NCI-H1417 (cell line): ENCODE measurements around the gene CRYGN.
A peak's percentile ranks its signal among the peaks of the same experiment; 100 is the strongest.

ENCODE experiments used
- DNase-seq, 3 experiments: peaks; one replicate each; lab custom pipeline; 2025; lab: John Stamatoyannopoulos, UW

CRYGN gene

DNA sequence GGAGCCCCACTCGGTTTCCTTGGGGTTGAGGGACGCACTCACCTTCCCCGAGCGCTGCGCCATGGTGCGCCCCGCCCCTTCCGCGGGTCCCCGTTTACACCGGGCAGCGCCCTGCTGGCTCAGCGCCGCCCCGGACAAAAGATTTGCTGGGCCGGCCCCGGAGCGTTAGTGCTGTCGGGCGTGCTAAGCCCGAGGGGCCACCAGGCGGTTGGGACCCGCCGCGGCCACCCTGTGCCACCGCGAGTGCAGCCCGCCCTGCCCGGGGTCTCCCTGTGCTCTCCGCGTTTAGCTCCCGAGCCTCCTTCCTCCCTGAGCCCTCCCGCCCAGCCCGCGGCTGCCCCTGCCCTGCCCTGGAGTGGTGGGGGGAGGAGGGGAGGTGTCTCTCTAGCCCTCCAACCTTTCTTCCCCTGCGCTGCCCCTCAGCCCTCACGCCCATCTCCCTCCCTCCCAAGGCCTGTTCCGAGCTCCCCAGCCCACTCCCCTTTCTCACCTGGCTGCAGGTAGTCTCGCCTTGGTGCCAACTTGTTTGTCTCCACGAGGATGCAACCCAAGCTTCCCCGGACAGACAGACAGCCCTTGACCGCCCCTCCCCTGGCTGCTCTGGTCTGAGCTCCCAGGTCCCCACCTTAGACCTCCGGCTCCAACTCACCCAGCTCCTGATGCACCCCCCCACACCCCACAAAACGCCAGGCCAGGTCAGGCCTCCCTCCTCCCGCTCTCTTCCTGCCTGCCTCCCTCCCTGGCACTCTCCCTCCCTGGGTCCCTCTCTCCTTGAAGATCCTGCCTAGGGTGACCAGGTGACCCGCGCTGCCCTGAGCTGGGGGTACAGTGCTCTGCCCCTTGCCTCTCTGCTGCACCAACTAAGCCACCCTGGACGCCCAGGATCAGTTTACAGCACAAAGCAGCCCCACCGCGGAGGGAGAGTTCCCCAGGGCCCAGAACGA lies at the start of gene CRYGN:
Gene CRYGN (minus strand): TSS at position 287 of the 944 bp plus-strand sequence. CDS start 224 bp downstream, at position 63.
- DNase-seq, result peak in 2 of 3 experiments; percentile 34 to 41

GRCh38 chr7:151489498-151489897 lies 49.6 kb upstream of the CRYGN start:
- DNase-seq, result no peak

GRCh38 chr7:151488096-151488495 lies 48.2 kb upstream of the CRYGN start:
- DNase-seq, result no peak

- no peak for DNase-seq
Measured at GRCh38 chr7:151487228-151487627, 47.3 kb upstream of the CRYGN start.

DNA sequence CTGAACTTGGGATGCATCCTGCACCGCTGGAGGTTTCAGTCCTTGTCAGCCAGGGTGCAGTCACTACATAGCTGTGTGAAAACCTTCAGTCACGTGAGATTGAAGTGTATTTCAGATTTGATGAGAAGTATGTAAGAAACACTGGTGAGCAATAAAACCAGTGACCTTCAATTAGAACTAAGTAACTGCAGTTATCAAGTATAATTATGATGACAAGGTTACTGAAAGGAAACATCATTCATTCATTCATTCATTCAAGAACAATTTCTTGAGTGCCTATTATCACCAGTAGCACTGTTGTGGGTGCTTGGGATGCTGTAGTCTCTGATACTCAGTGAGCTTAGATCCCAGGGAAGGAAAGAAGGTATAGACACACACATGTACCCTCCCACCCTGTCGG lies 46.1 kb upstream of the CRYGN start:
- no peak for DNase-seq

DNA sequence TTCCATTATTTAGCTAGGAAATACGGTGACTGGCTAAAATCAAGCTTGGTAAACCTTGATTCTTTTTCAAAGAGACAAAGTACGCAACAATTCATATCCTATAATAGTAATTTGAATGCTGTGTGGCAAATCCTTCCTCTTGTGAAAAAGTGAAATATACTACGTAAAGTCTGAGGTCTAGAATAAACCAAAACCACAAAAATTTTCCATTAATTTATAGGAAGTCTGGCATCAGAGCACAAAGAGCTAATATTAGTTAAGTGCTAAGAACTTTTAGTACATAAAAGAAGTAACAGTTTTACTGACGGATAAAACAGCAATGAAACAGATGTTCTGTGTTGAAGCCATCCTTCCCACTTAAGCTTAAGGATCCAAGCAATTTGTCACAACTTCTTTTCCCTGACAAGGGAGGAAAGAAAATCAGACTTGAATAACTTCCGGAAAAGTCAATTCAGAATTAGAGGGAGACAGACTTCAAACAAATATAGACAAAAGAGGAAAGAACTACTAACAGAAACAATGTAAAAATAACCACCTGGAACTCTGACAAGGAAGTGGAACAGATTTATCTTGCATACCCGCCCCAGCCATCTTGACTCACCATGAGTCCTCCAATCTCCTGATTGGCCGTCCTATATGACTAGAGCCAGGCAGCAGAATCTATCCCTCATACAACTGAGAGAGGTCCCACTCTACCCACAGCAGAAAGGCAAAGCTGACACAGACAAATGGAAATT lies 45.2 kb upstream of the CRYGN start:
- DNase-seq, result no peak

DNA sequence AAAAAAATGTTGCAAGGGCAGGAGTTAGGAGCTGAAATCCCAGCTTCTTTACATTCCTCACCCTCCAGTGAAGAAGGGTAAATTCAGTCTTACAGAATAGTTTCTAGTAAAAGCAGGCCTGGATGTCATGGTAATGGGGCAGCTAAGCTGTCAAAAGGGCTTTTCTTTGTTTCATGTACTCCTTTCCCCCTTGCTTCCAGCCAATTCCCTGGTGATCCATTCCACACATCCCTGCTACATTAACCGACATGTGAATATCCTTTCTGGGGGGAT lies 43.7 kb upstream of the CRYGN start:
- DNase-seq, result no peak

GRCh38 chr7:151482883-151483710 lies 43.2 kb upstream of the CRYGN start:
- no peak for DNase-seq

DNA sequence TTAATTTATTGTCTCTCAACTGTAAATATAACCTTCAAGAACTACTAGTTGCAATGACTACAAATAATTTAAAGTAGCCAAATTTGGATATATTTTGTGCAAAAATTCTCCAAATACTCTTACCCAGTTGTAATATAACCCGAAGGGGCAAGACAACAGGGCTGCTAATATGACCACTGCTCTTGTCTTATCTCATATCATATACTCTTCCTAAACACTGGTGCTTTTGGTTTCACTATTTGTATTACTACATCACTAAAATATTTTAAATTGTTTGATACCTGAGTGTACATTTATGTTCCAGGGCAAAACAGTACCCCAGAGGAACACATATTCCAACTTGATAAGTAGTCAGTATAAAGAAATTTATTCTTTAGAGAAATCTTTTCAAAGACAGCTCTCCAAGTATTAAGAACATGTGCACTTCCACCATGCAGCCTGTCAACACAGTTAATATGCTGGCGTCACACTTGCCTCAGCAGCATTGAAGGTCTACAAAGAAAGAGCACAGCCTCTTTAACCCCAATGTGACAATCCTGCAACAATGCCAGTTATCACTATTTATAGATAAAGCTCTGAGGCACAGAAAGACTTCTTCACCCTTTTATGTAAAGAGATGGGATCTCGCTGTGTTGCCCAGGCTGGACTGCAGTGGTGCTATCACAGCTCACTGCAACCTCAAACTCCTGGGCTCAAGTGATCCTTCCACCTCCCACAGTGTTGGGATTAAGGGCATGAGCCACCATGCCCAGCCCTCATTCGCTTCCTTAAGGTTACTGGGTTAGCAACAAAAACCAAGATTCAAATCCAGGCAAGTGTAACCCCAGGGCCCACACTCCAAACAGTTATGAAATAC lies 41.9 kb upstream of the CRYGN start:
- DNase-seq, result no peak

GRCh38 chr7:151477867-151478266 lies 37.9 kb upstream of the CRYGN start:
- DNase-seq, result no peak

DNA sequence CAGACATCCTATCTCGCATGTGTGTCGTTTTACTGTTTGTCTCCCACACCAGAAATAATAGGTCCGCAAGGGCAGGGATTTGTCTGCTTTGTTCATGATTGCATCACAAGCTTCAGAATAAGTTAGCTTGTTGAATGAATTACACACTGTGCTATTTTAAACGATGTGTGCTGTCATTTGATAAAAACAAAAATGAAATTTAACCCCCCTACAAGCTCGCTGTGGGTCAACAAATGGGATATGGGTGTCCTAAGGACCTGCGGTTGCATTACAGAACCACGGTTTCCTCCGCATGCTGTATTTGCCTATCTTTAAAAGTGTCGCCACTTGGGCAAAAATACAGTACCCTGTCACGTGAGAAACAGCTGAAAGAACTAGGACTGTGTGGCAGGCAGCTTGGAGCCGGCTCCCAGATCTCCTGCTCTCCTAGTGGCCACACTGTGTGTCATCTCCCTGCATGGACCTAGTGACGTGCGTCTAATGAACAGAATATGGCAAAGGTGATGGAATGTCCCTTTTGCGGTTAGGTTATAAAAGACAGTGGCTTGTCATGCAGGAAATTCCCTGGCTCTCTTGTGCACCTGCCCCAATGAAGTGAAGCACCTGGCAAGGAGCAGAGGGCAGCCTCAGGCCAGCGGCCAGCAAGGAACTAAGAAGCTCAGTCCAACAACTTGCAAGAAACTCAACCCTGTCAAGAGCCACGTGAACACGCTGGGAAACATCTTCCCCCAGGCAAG lies 32.9 kb upstream of the CRYGN start:
- DNase-seq, result no peak

DNA sequence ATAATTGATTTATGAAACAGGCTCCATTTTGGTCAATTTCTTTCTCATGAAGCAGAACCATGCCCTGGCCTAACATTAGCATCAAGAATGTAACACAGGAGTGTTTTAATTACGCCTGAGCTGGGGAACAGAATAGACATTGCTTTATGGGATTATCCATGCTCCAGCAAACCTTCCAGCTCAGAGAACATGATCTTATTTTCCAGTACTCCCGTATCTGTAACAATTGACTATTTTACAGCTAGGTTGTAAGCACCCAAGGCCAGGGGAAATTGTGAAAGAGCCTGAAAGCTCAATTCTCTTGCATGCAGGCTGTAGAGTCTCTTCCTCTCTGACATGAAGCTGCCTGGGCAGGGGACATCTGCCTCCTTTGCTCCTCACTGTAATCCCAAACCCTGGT lies 30.8 kb upstream of the CRYGN start:
- DNase-seq, result no peak

DNA sequence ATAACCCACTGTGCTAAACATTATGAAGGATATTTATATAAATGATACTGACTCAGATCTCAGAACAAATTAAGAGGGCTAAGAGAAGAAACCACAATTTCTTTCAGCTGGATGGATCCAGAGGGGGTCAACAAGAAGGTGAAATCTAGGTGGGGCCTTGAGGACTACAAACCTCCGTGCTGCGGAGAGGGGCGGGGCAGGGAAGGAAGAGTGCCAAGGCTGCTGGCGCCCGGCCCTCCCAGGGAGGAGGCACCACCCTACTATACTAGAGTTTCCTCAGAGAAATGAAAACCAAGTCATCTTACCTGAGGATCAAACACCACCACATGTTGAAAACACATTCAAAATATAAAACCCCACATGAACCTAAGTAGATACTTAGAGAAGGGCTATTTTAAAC lies 29.3 kb upstream of the CRYGN start:
- no peak for DNase-seq

GRCh38 chr7:151468217-151469018 lies 28.5 kb upstream of the CRYGN start:
- no peak for DNase-seq

DNA sequence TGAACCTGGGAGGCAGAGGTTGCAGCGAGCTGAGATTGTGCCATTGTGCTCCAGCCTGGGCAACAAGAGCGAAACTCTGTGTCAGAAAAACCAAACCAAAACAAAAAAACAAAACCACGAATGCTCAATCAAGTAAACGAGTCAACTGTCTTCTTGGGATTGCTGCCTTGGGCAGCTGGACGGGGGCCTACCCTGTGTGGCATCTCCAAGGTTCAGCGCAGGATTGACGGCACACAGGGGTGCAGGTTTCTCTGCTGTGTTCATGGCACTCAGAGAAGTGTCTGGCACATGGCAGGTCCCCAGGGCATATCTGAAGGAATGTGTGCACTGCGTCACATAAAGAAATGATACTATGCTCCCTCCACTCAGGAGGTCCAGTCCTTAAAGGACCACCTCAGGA lies 25.2 kb upstream of the CRYGN start:
- no peak for DNase-seq

DNA sequence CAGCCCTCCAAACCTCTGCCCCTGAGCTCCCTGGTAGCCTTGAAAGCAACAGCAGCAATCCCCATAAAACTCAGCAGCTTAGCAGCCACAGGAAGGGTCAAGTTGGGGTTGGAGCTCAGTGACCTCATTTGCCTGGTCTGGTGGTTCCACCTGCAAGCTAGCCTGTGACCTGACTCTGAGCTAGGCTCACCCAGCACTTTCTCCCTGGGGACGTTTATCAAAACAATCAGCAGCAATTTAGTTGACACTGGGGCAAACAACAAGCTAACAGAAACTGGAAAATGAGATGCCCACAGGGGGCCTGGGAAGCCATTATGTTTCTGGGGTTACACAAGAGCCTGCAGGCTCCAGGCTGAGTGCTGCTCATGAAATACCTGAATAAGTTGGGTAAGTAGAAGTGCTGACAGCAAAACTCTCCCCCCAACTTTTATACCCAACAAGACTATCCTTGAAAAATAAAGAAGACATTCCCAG lies 22.4 kb upstream of the CRYGN start:
- peak in 1 of 3 experiments; percentile 22 for DNase-seq

DNA sequence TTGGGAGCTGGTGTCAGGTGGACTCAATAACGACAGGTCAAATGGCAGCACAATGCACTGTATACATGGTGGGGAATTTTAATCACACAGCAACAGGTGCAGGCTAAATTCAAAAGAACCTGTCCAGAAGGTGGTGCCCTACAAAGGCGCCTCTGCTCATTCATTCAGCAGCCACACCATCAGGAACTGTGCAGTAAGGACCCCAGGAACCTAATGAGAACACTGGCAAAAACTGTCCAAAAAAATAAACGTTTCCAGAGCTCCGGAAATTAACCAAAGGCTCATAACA lies 21.9 kb upstream of the CRYGN start:
- DNase-seq, result no peak

DNA sequence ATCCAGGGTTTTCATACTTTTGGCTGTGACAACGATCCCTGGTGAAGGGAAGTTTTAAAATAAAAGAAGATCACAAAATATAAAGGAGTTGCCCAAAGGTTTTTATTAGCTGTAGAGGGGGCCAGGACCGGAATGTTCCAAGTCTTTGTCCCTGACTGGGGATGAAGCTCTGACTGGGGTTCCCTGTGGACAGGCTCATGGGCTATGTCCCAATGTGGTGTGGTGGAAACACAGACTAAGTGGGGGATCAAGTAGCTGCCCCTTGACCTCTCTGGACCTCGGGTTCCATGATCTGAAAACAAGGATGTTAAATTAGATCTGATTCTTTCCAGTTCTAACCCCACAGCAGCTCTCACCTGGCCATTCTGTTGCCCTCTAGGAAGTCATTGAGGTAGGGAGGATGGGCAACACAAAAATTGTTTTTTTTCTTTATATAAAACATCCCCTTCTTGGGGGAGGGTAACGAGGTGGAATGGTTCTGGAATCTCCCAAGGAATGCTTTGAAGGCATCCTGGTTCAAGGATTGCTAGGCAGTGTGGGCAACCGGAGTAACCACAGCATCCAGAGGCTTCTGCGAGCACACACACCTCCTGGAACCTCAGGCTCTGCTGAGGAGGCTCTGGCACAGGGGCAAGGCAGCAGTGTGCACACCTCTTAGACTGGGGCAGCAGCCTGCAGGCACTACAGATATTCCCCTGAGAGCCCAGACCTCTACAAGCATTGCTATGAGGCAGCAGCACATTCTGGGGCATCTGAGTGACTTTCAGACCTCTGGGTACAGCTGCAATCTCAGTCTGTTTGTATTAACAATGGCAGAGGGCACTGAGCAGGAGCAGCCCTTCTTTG lies 21.4 kb upstream of the CRYGN start:
- no peak for DNase-seq

- DNase-seq, result no peak
Measured at GRCh38 chr7:151460474-151460855, 20.5 kb upstream of the CRYGN start.
